Measurements from ENCODE around the gene DHRS2. TPM values are rescaled to one million over a fixed set of nuclear protein-coding genes. Genes with fewer than 3 reads are reported as not detected.
"Not testable (repeated sequence)": the region's sequence is repeated elsewhere in the genome, so short reads cannot be mapped to it uniquely, and the experiment has no call there.

DHRS2 gene
- total and polyA plus RNA-seq, 2 of the 13 experiments (the other 11 are each of a cell fraction or from before 2014, with no cell fraction given) = 1,621 to 3,021 TPM

DNA sequence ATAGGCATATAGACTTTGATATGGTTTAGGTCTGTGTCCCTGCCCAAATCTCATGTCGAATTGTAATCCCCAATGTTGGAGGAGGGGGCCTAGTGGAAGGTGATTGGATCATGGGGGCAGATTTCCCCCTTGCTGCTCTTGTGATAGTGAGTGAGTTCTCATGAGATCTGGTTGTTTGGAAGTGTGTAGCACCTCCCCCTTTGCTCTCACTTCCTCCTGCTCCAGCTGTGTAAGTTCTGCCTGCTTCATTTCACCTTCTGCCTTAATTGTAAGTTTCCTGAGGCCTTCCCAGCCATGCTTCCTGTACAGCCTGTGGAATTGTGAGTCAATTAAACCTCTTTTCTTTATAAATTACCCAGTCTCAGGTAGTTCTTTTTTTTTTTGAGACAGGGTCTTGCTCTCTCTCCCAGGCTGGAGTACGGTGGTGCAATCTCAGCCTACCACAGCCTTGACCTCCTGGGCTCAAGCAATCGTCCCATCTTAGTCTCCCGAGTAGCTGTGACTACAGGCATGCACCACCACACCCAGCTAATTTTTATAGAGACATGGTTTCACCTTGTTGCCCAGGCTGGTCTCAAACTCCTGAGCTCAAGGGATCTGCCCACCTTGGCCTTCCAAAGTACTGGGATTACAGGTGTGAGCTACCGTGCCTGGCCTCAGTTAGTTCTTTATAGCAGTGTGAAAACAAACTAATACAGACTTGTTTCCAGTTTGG is 1.3 kb upstream of the DHRS2 start:
- intact Hi-C loops (cut with micrococcal nuclease; ENCODE audit: unreplicated experiment); BruUV-seq (replicated peaks); H3K9me3 ChIP-seq (ENCODE audit: low read length); H2AFZ ChIP-seq (ENCODE audit: low read length); ATAC-seq; H3K27me3 ChIP-seq (ENCODE audit: control insufficient read depth in 1 of 2, insufficient read depth in 2 of 2, low read length in 2 of 2); DNase-seq (ENCODE audit: low spot score); H3K36me3 ChIP-seq (replicated peaks in 1 of 2; ENCODE audit: control insufficient read depth in 1 of 2, insufficient read depth in 2 of 2, low read length in 2 of 2); FAIRE-seq; TF ChIP-seq SP1 (IDR thresholded peaks at IDR 0.05): not testable (repeated sequence)
- Histone ChIP-seq H3K9ac (ENCODE audit: insufficient read depth, low read depth, low read length) (peak overlapping the region; percentile 78), H3K4me2 (ENCODE audit: low read depth, low read length) (peak overlapping the region; percentile 77), H3K27ac (ENCODE audit: extremely low read length, insufficient read depth, low read length) (peak overlapping the region; percentile 75), H3K4me3 (replicated peaks in 1 of 3; ENCODE audit: insufficient read depth in 1 of 3, low read depth in 2 of 3, low read length in 3 of 3) (peak overlapping the region; percentile 60 to 74 (median 66)), H3K79me2 (ENCODE audit: insufficient read depth, low read length) (peaks cover 32% of the 10 kb centered on the region), H3K4me1 (ENCODE audit: insufficient read depth, low read length) (peaks cover 84% of the 10 kb centered on the region), H4K20me1 (ENCODE audit: insufficient read depth, low read length) (peaks cover 36% of the 10 kb centered on the region)
- 29% methylated on average over 5 of the region's 5 CpGs for WGBS (ENCODE audit: low lambda C conversion rate)
- in situ Hi-C loops (cut with HindIII; ENCODE audit: extremely low pct_ligation_motif_present, low pct_unique_long_range_greater_than_20kb) = loop anchor here (5.0 kb wide), 1 partner anchor 48 kb away; no protein-coding TSS in a partner anchor
- ChIA-PET POLR2A (interaction anchor here (1.0 to 13.7 kb wide), 23 partner anchors 8 to 1045 kb away, joined by 3 to 1105 read pairs (median 18); partner anchors contain the start of genes ACIN1, AP1G2, C14orf119 and DHRS4), CTCF (ENCODE audit: low intra/inter-chr PET ratio, low total read pairs) (interaction anchor here (3.6 to 7.4 kb wide), 2 partner anchors 46 to 295 kb away, joined by 17 to 207 read pairs; no protein-coding TSS in a partner anchor)
- 0 out of 2 replicates have a peak, but pooled peaks have one; percentile 30 for TF ChIP-seq ZNF354B (CRISPR knock-in tag; IDR thresholded peaks at IDR 0.05)
- TF ChIP-seq HOMEZ (CRISPR knock-in tag; IDR thresholded peaks at IDR 0.05; ENCODE audit: low read depth) = peak; percentile 67; the same call in 1 of the 2 replicates
- 0 out of 2 replicates have a peak, but pooled peaks have one; percentile 10 for TF ChIP-seq MTF2 (CRISPR knock-in tag; IDR thresholded peaks at IDR 0.05; ENCODE audit: borderline replicate concordance)
- peak; percentile 30; the same call in 1 of the 2 replicates for TF ChIP-seq NFYC (CRISPR knock-in tag; IDR thresholded peaks at IDR 0.05)
- peak; percentile 68; the same call in 1 of the 2 replicates for TF ChIP-seq KDM4B (CRISPR knock-in tag; IDR thresholded peaks at IDR 0.05)
- 0 out of 2 replicates have a peak, but pooled peaks have one; percentile 11 for TF ChIP-seq ZNF598 (CRISPR knock-in tag; IDR thresholded peaks at IDR 0.05; ENCODE audit: borderline replicate concordance)
- TF ChIP-seq U2AF1 (optimal IDR thresholded peaks at IDR 0.05; ENCODE audit: low read depth, low read length) = peak; percentile 8
- TF ChIP-seq KAT8 (CRISPR knock-in tag; IDR thresholded peaks at IDR 0.05) = 0 out of 2 replicates have a peak, but pooled peaks have one; percentile 11
- TF ChIP-seq SP1 (CRISPR knock-in tag; IDR thresholded peaks at IDR 0.05) = 0 out of 2 replicates have a peak, but pooled peaks have one; percentile 10
- 0 out of 4 replicates have a peak, but pooled peaks of 1 of the 2 experiments have one; percentile 4 for TF ChIP-seq NR2F1 (CRISPR knock-in tag; IDR thresholded peaks at IDR 0.05)
- 0 out of 2 replicates have a peak, but pooled peaks have one; percentile 1 for TF ChIP-seq WIZ (CRISPR knock-in tag; IDR thresholded peaks at IDR 0.05)
- TF ChIP-seq ZC3H4 (CRISPR knock-in tag; IDR thresholded peaks at IDR 0.05; ENCODE audit: borderline replicate concordance) = peak; percentile 35
- TF ChIP-seq GATAD1 (CRISPR knock-in tag; IDR thresholded peaks at IDR 0.05) = 0 out of 2 replicates have a peak, but pooled peaks have one; percentile 24
- TF ChIP-seq RARA (CRISPR knock-in tag; IDR thresholded peaks at IDR 0.05) = peak; percentile 30; the same call in 1 of the 2 replicates
- peak; percentile 28; the same call in 1 of the 2 replicates for TF ChIP-seq PRDM10 (CRISPR knock-in tag; IDR thresholded peaks at IDR 0.05; ENCODE audit: low read depth)
- TF ChIP-seq ZNF292 (CRISPR knock-in tag; IDR thresholded peaks at IDR 0.05; ENCODE audit: borderline replicate concordance, low read depth) = 0 out of 2 replicates have a peak, but pooled peaks have one; percentile 2
- peak; percentile 45; the same call in 1 of the 2 replicates for TF ChIP-seq GLI4 (CRISPR knock-in tag; IDR thresholded peaks at IDR 0.05; ENCODE audit: borderline replicate concordance)

Measured in HepG2 (cell line).